Left lung (tissue), 10 donors: ENCODE data around the gene CIB1. TPM values are rescaled to one million over a fixed set of nuclear protein-coding genes. Genes with fewer than 3 reads are reported as not detected.
"Not testable (repeated sequence)": the region's sequence is repeated elsewhere in the genome, so short reads cannot be mapped to it uniquely, and the experiment has no call there.

Experiments
- ATAC-seq: fragments of 200-7000 bp; cut with Tn5 transposase; one replicate; pipeline ENCODE4 v1.9.1; 2020; ENCODE audit warnings: moderate library complexity
- DNase-seq, 4 donors: peaks; one replicate each; pipeline ENCODE4 v3.0.0-alpha.2; 2013 to 2020
- H3K27ac ChIP-seq, 2 donors: fragments of 200-600 bp; sonication (generic) in 1 of 2; one replicate each; pipeline versions ENCODE4 v1.5.0 to v1.8.0; 2020 to 2021
- H3K27me3 ChIP-seq, 2 donors: fragments of 200-600 bp; sonication (generic) in 1 of 2; one replicate each; pipeline versions ENCODE4 v1.5.0 to v1.8.0; 2020 to 2021
- H3K36me3 ChIP-seq, 2 donors: fragments of 200-600 bp; sonication (generic) in 1 of 2; one replicate each; pipeline versions ENCODE4 v1.5.0 to v1.8.0; 2020 to 2021
- H3K4me1 ChIP-seq, 2 donors: fragments of 200-600 bp; one replicate each; pipeline ENCODE4 v1.8.0; 2021
- H3K4me3 ChIP-seq, 2 donors: fragments of 200-600 bp; sonication (generic) in 1 of 2; one replicate each; pipeline versions ENCODE4 v1.5.0 to v1.8.0; 2020 to 2021; ENCODE audit warnings: mild to moderate bottlenecking in 1 of 2
- H3K9me3 ChIP-seq, 2 donors: fragments of 200-600 bp; sonication (generic) in 1 of 2; one replicate each; pipeline versions ENCODE4 v1.5.0 to v1.8.0; 2020 to 2021
- CTCF ChIP-seq, 2 donors: fragments of 200-600 bp; sonication (generic) in 1 of 2; IDR thresholded peaks; one replicate each; pipeline versions ENCODE4 v1.5.0 to v1.8.0; 2021; ENCODE audit warnings: antibody characterized with exemption in 2 of 2
- intact Hi-C, 2 donors: fragments of 100-400 bp; cut with DNase I; formaldehyde crosslinking; loops; one replicate each; pipeline versions ENCODE4 v1.11.2 to v1.14.2; 2022
- polyA plus RNA-seq, 6 donors: library from polyadenylated mRNA; unstranded; fragments of 120-200 nt; gene quantifications; one replicate each; pipeline ENCODE4 v1.2.1, GENCODE V29; 2013; ENCODE audit not compliant: insufficient read length in 6 of 6
- total RNA-seq, 2 donors: library from RNA; stranded (reverse); fragmentation: NEBNext Ultra II Directional; extraction: Animal tissue kit (Norgen Biotek cat#: 25700); gene quantifications; one replicate each; pipeline ENCODE4 v1.2.1, GENCODE V29; 2021
- donor health status: DM: no; HTN: yes; CAD: no.
- donor health status: DM: no; HTN: no; CAD: no.

Gene CIB1
- total and polyA plus RNA-seq, 8 donors, result 43.4 to 84.6 (median 53.5) TPM

DNA sequence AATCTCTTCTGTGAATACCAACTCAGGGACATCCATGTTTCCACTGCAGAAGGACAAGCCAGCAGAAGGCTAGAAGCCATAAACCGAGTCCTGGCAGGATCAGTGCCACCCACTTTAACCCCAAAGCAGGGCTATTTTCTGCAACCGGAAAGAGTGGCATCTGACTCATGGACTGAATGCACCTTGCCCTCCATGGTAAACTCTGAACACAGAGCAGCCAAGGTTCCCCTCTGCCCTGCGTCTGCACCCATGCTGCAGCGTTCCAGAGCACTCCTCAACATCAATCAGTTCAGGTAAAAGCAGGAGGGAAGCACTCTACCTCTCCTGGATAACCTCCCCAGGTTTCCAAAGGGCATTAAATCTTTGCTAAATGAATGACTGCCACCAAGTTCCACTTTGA is 30.9 kb upstream of the CIB1 start:
- peak overlapping the region; percentile 70 to 91 for H3K4me3 ChIP-seq
- intact Hi-C loops, result no loop called here

DNA sequence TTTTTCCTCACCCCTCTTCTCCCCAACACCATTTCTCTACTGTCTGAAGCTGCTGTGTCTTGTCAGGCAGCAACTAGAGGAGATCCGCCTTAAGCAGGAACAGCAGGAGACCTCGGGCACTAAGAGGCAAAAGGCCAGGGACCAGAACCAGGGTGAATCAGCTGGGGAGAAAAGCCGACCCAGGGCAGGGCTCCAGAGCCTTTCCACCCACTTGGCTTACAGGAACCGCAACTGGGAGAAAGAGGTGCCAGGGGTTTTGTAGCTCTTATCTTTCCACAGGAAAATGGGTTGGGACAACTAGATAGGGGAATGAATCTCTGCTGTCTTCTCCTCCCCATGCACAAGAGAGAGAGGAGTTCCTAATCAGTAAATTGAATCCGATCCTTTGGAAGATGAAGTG is 28.7 kb upstream of the CIB1 start:
- Histone ChIP-seq H3K27me3 (no peaks in the 10 kb centered on the region), H3K9me3 (no peaks in the 10 kb centered on the region), H3K27ac (no peak overlapping the region), H3K36me3 (no peaks in the 10 kb centered on the region), H3K4me1 (peaks cover 10 to 21% of the 10 kb centered on the region in 2 donors), H3K4me3 (no peak overlapping the region)
- ATAC-seq (no peak), DNase-seq (no peak)
- intact Hi-C loops, result no loop called here
- no peak for TF ChIP-seq CTCF (IDR thresholded peaks at IDR 0.05)

More for the DNA sequence above, 30.9 kb upstream of the CIB1 start:
- ATAC-seq (peak; percentile 7), DNase-seq (no peak)
- peak overlapping the region; percentile 97 to 98 for H3K27ac ChIP-seq
- no peaks in the 10 kb centered on the region for H3K9me3 ChIP-seq
- peaks cover 23 to 43% of the 10 kb centered on the region in 2 donors for H3K4me1 ChIP-seq
- H3K27me3 ChIP-seq, result no peaks in the 10 kb centered on the region
- H3K36me3 ChIP-seq, result peaks cover 0 to 16% of the 10 kb centered on the region in 2 donors
- no peak for TF ChIP-seq CTCF (IDR thresholded peaks at IDR 0.05)

DNA sequence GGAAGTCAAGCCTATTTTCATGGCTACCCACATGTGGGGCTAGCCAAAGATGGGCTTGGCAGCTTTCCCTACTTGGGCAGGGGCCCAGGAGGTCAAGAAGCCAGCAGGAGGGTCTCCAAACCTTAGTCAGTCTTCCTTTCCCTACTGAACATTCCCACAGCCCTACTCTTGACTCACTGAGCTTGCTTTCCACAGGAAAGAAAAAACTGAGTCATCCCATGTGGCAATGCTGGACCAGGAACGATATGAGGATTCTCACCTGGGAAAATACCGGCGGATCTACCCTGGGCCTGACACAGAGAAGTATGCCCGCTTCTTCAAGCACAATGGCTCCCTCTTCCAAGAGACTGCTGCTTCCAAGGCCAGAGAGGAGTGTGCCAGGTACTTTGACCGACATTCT is 28.1 kb upstream of the CIB1 start:
- no peaks in the 10 kb centered on the region for H3K27me3 ChIP-seq
- H3K4me1 ChIP-seq, result peaks cover 3 to 15% of the 10 kb centered on the region in 2 donors
- no peak overlapping the region for H3K27ac ChIP-seq
- H3K36me3 ChIP-seq, result no peaks in the 10 kb centered on the region
- intact Hi-C loops, result no loop called here
- no peak overlapping the region for H3K4me3 ChIP-seq
- no peak for DNase-seq
- no peaks in the 10 kb centered on the region for H3K9me3 ChIP-seq
- ATAC-seq, result no peak
- TF ChIP-seq CTCF (IDR thresholded peaks at IDR 0.05), result no peak

DNA sequence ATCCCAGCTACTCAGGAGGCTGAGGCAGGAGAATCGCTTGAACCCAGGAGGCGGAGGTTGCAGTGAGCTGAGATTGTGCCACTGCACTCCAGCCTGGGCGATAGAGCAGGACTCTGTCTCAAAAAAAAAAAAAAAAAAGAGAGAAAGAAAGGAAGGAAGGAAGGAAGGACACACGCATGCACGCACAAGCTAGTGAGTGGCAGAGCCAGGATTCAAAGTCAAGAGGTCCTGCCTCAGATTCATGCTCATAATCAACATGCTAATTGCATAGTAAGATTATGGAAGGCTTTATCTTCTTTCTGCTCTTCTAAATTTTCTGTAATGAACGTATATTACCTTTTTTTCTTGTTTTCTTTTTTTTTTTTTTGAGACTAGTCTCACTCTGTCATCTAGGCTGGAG is 27.0 kb upstream of the CIB1 start:
- H3K36me3 ChIP-seq, H3K27ac ChIP-seq, H3K27me3 ChIP-seq, ATAC-seq, H3K4me3 ChIP-seq, H3K9me3 ChIP-seq, DNase-seq, intact Hi-C loops: not testable (repeated sequence)
- H3K4me1 ChIP-seq, result peaks cover 3 to 11% of the 10 kb centered on the region in 2 donors

GRCh38 chr15:90259524-90259923 is 25.8 kb upstream of the CIB1 start:
- ATAC-seq (no peak), DNase-seq (no peak)
- no peak overlapping the region for H3K27ac ChIP-seq
- no peaks in the 10 kb centered on the region for H3K27me3 ChIP-seq
- no peak for TF ChIP-seq CTCF (IDR thresholded peaks at IDR 0.05)
- no peaks in the 10 kb centered on the region for H3K9me3 ChIP-seq
- intact Hi-C loops, result no loop called here
- no peak overlapping the region for H3K4me3 ChIP-seq
- no peaks in the 10 kb centered on the region for H3K36me3 ChIP-seq
- peaks cover under 1 to 6% of the 10 kb centered on the region in 2 donors for H3K4me1 ChIP-seq

GRCh38 chr15:90257776-90258175 is 24.0 kb upstream of the CIB1 start:
- H3K27me3 ChIP-seq, result no peaks in the 10 kb centered on the region
- ATAC-seq (no peak), DNase-seq (no peak)
- no peak overlapping the region for H3K27ac ChIP-seq
- H3K4me1 ChIP-seq, result no peaks in the 10 kb centered on the region
- no peak for TF ChIP-seq CTCF (IDR thresholded peaks at IDR 0.05)
- no peaks in the 10 kb centered on the region for H3K36me3 ChIP-seq
- no peaks in the 10 kb centered on the region for H3K9me3 ChIP-seq
- H3K4me3 ChIP-seq, result no peak overlapping the region
- intact Hi-C loops, result no loop called here
